Measurements from ENCODE around the gene MARK4.

The MARK4 gene

DNA sequence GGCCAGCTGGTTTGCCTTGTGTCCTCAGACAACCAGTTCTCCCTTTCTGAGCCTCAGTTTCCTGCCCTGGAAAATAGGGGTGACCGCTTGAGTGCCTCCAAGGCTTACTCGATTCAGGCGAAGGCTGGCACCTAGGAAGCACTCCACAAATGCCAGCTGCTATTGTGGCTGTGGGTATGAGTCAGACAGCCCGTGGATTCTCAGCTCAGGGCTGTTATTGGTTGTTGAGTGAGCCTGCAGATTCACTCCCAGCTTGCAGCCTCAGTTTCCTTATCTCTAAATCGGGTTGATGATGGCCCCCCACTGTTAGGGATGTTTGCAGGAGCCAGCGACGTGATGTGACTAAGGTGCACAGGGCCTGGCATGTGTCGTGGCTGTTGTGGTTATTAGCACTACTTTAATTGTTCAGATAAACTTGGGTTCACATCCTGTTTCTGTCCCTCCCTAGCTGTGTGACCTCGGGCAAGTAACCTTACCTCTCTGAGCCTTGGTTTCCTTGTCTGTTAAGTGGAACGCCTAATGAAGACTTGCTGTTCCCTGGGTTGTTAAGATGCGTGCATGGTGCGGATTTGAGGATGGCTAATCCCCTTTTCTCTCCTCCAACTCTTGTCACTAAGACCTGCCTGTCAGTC, 2.4 kb downstream of the MARK4 start (continued):
- TF ChIP-seq, protein P1, sequence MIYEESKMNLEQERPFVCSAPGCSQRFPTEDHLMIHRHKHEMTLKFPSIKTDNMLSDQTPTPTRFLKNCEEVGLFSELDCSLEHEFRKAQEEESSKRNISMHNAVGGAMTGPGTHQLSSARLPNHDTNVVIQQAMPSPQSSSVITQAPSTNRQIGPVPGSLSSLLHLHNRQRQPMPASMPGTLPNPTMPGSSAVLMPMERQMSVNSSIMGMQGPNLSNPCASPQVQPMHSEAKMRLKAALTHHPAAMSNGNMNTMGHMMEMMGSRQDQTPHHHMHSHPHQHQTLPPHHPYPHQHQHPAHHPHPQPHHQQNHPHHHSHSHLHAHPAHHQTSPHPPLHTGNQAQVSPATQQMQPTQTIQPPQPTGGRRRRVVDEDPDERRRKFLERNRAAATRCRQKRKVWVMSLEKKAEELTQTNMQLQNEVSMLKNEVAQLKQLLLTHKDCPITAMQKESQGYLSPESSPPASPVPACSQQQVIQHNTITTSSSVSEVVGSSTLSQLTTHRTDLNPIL (CRISPR knock-in tag; IDR thresholded peaks at IDR 0.05; ENCODE audit: low read depth), result no peak
- no peak for TF ChIP-seq SNAI2 (CRISPR knock-in tag; IDR thresholded peaks at IDR 0.05)

- ATAC-seq, result no peak
These were observed 3.0 kb downstream of the MARK4 start for GRCh38 chr19:45254044-45254531.

DNA sequence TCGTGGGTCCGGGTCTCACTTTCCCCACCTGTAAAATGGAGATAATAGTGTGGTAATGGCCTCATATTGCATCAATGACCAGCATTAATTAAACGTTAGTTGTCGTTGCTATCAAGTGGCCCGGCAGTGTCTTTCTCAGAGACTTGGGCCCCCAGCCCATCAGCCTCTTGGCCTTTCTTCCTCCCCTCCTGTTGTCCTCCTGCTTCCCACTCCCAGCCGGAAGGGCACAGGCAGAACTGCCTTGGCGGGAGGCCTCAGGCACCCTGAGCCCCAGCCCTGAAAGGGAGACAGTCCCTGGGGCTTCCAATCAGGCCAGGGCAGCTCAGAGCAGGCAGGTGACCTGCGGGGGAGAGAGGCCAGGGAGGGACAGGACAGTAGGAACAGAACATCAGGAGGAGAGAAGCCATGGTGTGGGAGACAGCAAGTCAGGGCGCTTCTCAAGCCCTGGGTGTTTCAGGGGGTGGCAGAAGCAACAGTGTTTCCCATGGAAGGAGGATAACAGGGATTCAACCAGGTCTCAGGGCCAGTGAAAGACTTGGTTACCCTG, 4.6 kb downstream of the MARK4 start:
- no peak for ATAC-seq
- TF ChIP-seq GLIS3 (CRISPR knock-in tag; IDR thresholded peaks at IDR 0.05) (no peak), ISL1 (CRISPR knock-in tag; IDR thresholded peaks at IDR 0.05) (no peak), CSRNP3 (CRISPR knock-in tag; IDR thresholded peaks at IDR 0.05) (no peak), POU6F1 (CRISPR knock-in tag; IDR thresholded peaks at IDR 0.05; ENCODE audit: borderline replicate concordance, low read depth) (no peak), ZNF8 (CRISPR knock-in tag; IDR thresholded peaks at IDR 0.05) (no peak), ESRRG (CRISPR knock-in tag; IDR thresholded peaks at IDR 0.05) (no peak), ARNTL (CRISPR knock-in tag; IDR thresholded peaks at IDR 0.05; ENCODE audit: borderline replicate concordance, low read depth) (no peak), SNAI2 (CRISPR knock-in tag; IDR thresholded peaks at IDR 0.05) (no peak), ZNF70 (CRISPR knock-in tag; IDR thresholded peaks at IDR 0.05) (no peak), RARB (CRISPR knock-in tag; IDR thresholded peaks at IDR 0.05) (no peak), CSDC2 (CRISPR knock-in tag; IDR thresholded peaks at IDR 0.05) (no peak), OSR1 (CRISPR knock-in tag; IDR thresholded peaks at IDR 0.05) (no peak), ZNF565 (CRISPR knock-in tag; conservative IDR thresholded peaks at IDR 0.05; ENCODE audit: low read depth) (no peak), ZFP30 (CRISPR knock-in tag; IDR thresholded peaks at IDR 0.05) (no peak), ZC3H10 (CRISPR knock-in tag; IDR thresholded peaks at IDR 0.05) (no peak)
- TF ChIP-seq, protein P1 (CRISPR knock-in tag; IDR thresholded peaks at IDR 0.05; ENCODE audit: low read depth), result no peak

More at GRCh38 chr19:45254044-45254531, 3.0 kb downstream of the MARK4 start:
- TF ChIP-seq TCF4 (CRISPR knock-in tag; IDR thresholded peaks at IDR 0.05; ENCODE audit: borderline replicate concordance), result no peak
- TF ChIP-seq ESRRG (CRISPR knock-in tag; IDR thresholded peaks at IDR 0.05), result no peak
- TF ChIP-seq ZNF8 (CRISPR knock-in tag; IDR thresholded peaks at IDR 0.05), result no peak
- no peak for TF ChIP-seq GLIS3 (CRISPR knock-in tag; IDR thresholded peaks at IDR 0.05)
- TF ChIP-seq, protein P2, sequence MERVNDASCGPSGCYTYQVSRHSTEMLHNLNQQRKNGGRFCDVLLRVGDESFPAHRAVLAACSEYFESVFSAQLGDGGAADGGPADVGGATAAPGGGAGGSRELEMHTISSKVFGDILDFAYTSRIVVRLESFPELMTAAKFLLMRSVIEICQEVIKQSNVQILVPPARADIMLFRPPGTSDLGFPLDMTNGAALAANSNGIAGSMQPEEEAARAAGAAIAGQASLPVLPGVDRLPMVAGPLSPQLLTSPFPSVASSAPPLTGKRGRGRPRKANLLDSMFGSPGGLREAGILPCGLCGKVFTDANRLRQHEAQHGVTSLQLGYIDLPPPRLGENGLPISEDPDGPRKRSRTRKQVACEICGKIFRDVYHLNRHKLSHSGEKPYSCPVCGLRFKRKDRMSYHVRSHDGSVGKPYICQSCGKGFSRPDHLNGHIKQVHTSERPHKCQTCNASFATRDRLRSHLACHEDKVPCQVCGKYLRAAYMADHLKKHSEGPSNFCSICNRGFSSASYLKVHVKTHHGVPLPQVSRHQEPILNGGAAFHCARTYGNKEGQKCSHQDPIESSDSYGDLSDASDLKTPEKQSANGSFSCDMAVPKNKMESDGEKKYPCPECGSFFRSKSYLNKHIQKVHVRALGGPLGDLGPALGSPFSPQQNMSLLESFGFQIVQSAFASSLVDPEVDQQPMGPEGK (CRISPR knock-in tag; IDR thresholded peaks at IDR 0.05; ENCODE audit: borderline replicate concordance), result no peak
- TF ChIP-seq TSHZ2 (CRISPR knock-in tag; IDR thresholded peaks at IDR 0.05), result no peak
- no peak for TF ChIP-seq SNAI2 (CRISPR knock-in tag; IDR thresholded peaks at IDR 0.05)
- no peak for TF ChIP-seq RARB (CRISPR knock-in tag; IDR thresholded peaks at IDR 0.05)
- TF ChIP-seq ZFP3 (CRISPR knock-in tag; IDR thresholded peaks at IDR 0.05), result no peak
- no peak for TF ChIP-seq ARNTL (CRISPR knock-in tag; IDR thresholded peaks at IDR 0.05; ENCODE audit: borderline replicate concordance, low read depth)
- TF ChIP-seq, protein P1 (CRISPR knock-in tag; IDR thresholded peaks at IDR 0.05; ENCODE audit: low read depth), result no peak
